Sigmoid colon (tissue), 4 donors: ENCODE data around the gene SUSD4.

Experiments used
- CTCF ChIP-seq, 4 experiments: fragments of 450-650 bp in 3 of 4; fragments of 200-600 bp in 1 of 4; IDR thresholded peaks; one replicate each; pipeline ENCODE4 v1.5.1; 2016 to 2019; ENCODE audit warnings: antibody characterized with exemption in 4 of 4, mild to moderate bottlenecking in 3 of 4, moderate library complexity in 2 of 4
- EP300 ChIP-seq, 4 donors: sonication (generic); formaldehyde crosslinking; IDR thresholded peaks; one replicate each; pipeline ENCODE4 v1.6.1; 2017; ENCODE audit warnings: antibody characterized with exemption in 4 of 4
- POLR2A ChIP-seq, 2 donors: fragments of 450-650 bp; IDR thresholded peaks; one replicate each; pipeline ENCODE4 v1.6.1; 2016; ENCODE audit warnings: antibody characterized with exemption in 2 of 2, mild to moderate bottlenecking in 2 of 2, moderate library complexity in 2 of 2
- POLR2AphosphoS5 ChIP-seq, 4 donors: sonication (generic); formaldehyde crosslinking; IDR thresholded peaks; one replicate each; pipeline ENCODE4 v1.6.1; 2017; ENCODE audit warnings: antibody characterized with exemption in 4 of 4

- no peak for TF ChIP-seq CTCF (IDR thresholded peaks at IDR 0.05)
- no peak for TF ChIP-seq POLR2A (IDR thresholded peaks at IDR 0.05)
- TF ChIP-seq EP300 (IDR thresholded peaks at IDR 0.05), result no peak
- TF ChIP-seq POLR2AphosphoS5 (IDR thresholded peaks at IDR 0.05), result no peak
Observed at GRCh38 chr1:223260712-223261111, 103.3 kb downstream of the SUSD4 start.
